Esophagus mucosa (tissue), 1 donor: ENCODE results near the gene ROR1. TPM values are rescaled to one million over a fixed set of nuclear protein-coding genes. Genes with fewer than 3 reads are reported as not detected.
A peak's percentile ranks its signal among the peaks of the same experiment; 100 is the strongest.
"Not testable (repeated sequence)": the region's sequence is repeated elsewhere in the genome, so short reads cannot be mapped to it uniquely, and the experiment has no call there.

Experiments
- ATAC-seq: fragments of 200-7000 bp; cut with Tn5 transposase; one replicate; pipeline ENCODE4 v1.9.1; 2020
- total RNA-seq: library from RNA; stranded (reverse); gene quantifications from one replicate; pipeline ENCODE4 v1.2.4, GENCODE V29; 2023
- donor health status: DM: yes; HTN: yes; CAD: no.

Gene ROR1
- total RNA-seq, 1 donor from 2014 or later: 4.4 TPM

DNA sequence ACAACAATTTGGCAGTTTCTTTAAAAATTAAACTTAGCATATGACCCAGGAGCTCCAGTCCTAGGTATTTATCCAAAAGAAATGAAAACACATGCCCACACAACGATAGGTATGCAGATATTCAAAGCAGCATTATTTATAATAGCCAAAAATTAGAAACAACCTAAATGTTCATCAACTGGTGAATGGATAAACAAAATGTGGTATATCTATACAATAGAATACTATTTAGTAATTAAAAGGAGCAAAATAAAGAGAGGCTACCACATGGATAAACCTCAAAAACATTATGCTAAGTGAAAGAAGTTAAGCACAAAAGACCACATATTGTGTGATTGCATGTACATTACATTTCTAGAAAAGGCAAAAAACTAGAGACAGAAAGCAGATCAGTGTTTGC is 51.3 kb downstream of the ROR1 start:
- ATAC-seq: no peak

DNA sequence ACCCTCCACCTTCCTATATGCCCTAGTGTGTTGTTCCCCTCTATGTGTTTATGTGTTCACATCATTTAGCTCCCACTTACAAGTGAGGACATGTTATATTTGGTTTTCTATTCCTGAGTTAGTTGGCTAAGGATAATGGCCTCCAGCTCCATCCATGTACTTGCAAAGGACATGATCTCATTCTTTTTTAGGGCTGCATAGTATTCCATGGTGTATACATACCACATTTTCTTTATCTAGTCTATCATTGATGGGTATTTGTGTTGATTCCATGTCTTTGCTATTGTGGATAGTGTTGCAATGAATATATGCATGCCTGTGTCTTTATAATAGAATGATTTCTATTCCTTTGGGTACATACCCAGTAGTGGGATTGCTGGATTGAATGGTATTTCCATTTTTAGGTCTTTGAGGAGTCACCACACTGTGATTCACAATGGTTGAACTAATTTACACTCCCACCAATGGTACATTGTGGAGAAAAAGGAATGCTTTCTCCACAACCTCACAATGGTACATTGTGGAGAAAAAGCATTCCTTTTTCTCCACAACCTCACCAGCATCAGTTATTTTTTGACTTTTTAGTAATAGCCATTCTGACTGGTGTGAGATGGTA is 52.5 kb downstream of the ROR1 start:
- not testable (repeated sequence) for ATAC-seq

DNA sequence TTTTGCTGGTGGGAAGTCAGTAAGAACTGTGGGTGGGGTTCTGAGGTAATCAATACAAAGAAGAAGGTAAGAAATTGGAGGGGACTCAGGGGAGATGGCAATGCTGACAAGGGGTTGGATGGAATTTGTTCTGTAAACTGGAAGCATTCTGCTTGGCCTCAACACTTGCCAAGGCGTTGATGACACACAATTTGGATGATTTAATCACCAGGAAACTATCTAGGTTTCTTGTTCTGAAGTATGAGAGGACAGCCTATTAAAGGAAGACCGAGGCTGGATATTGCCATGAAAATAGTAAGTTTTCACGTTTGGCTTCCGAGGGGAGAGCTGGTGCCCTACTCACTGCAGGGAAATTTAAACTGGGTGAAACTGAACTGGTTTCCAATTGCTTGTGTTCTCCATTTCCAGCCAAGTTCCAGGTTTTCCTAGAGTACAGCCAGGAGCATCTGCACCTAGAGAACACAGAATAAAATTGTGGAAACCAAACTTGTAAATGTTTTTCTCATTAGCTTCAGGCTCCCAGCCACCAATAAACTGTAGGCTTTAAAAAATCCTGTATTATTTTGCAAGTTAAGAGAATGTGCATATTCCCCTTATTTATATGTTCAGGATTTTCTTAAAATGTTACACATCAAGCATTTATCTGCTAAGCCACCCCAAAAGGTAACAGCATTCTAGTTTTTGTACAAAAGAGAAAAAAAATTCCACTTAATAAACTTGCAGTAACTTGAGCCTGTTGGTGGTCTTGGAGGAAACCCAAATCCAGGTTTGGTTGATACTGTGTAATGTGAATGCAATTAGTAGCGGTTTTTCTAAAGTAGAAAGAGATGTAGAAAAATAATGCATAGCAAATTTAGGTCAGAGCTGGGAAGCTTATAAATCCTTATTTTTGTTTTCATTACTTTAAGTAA is 53.8 kb downstream of the ROR1 start:
- no peak for ATAC-seq

DNA sequence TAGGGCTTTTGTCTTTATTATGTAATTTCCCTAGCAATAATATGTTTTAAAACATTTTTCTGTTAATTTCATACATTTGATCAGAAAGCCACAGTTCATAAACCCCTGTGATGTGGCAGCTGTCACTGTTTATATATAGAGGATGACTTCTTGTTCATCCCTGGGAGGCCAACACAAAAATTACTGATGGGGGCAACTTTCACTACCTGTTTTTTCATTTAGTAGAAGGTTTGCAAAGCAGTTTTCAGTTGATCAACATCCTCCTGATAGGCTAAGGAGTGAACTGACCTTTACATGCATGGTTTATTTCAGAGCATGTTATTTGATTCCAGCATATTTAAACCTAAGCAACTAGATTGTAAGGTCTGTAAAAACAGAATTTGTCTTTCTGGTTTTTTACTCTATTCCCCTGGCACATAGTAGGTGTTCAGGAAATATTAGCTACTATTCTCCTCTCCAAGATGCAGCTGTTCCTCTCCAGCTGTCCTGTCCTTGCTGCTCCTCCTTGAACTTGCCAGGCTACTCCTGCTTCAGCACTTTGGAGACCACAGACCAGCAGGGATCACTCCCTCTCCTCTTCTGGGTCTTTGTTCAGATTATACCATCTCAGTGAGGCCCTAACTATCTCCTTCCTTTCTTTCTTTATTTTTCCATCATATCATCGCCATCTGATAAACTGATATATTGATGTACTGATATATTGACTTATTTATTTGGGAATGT is 54.7 kb downstream of the ROR1 start:
- ATAC-seq: no peak

DNA sequence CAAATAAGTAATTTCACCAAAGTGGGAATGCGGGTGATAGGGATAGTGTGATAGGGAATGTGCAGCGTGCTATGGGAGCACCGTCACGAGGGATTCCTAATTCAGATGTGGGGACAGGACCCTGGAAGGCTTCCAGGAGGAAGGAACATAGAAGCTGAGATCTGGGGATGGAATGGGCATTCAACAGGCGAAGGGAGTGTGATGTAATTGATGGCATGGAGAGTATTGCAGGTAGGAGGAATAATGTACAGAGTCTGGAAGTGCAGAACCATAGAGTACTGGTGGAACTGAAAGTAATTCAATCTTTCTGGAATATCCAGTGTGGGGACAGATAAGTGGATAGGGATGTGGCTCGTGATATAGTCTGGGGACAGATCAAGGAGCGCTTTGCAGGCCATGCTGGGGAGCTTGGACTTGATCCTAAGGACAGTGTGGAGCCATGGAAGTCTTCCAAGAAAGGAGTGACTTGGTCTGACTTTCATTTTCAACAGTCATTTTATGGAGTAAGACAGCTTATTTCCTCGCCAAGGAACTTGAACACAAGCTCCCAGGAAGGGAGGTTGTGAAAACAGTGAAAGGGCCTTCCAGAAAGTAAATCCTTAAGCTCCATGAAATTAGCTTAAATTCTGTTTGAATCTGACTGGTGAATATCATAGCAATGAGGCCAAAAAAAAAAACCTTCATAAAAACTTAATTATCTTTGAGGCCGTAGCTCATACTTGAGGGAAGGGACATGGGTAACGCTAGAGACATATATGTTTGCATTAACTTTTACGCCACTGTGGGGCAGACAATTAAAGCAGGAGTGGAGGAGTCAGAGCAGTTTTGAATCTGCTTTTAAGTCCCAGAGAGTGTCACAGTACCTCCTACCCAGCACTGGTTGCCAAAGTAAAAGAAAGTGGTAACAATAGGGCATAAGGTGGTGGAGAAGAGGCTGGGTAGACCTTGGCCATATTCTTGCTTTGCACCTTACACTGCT is 55.8 kb downstream of the ROR1 start:
- ATAC-seq: no peak

DNA sequence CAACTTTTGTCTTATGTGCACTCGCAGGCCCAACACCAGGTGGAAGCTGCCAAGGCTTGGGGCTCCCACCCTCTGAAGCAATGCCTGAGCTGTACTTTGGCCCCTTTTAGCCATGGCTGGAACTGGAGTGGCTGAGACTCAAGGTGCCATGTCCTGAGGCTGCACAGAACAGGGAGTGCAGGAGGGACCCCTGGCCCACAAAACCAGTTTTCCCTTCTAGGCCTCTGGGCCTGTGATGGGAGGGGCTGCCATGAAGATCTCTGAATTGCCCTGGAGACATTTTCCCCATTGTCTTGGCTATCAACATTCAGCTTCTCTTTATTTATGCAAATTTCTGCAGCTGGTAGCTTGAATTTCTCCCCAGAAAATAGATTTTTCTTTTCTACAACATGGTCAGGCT is 57.6 kb downstream of the ROR1 start:
- no peak for ATAC-seq

DNA sequence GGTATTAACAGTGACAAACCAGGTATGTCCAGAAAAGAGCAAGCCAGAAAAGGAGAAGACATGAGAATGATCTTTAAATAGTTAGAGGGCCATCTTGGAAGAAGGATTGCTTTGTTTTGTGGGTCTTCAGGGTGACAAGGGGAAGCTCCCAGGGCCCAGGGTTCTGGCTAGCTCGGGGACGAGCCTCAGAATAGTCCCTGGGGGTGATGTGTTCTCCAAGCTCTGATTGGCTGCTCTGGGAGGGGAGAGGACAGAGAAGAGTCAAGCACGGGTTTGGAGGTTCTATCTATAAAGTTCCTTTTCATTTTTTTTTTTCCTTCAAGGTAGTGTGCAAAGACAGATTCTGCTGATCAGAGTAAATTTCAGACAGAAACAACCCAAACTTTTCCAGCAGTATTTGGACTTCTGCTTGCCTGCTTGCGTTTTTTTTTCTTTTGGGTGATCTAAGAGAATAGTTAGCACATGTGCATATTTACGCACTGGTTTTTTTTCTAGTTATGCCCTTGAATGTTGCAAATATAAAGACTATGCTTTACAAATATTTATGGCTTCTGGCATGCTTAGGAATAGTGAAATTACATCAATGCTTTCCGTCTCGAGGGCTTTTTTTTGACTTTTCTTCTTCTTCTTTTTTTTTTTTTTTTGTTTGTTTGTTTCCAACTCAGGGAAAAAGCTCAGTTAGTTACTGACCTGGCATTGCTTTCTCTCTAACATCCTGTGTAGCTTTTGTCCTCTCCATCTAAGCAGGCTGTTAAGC is 59.7 kb downstream of the ROR1 start:
- no peak for ATAC-seq

DNA sequence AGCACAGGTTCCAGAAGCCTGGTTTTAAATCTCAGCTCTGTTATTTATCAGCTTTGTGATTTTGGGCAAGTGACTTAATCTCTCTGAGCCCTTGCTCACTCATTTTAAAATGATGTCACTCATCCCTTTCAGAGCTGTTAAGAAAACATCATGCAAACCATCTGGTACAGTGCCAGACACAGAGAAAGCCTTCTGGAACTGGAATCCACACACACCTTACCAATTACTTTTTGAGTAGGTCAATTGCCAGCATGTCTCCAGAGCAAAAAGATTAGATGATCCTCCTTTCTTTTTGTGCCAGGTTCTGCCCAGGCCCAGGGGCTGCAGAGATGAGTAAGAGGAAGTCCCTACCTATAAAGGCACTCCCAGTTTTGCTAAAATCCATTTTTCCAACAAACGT is 61.3 kb downstream of the ROR1 start:
- peak; percentile 69 for ATAC-seq

DNA sequence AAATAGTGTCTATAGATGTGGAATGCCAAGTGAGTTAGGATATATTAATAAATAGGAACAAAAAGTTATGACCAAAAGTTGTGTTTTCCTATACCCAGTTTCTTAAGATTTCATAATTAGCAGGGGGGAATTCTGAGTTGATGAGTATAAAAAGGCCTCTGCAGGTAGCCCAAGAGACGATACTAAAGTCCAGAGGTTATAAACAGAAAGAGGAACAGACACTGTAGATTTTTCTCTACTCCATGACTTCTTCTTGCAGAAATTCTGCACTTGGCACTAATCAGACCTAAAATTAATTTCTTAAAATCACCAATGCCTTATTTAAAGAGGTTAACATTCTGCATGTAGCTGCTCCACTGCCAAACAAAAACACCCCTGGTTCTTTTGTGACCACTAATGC is 62.6 kb downstream of the ROR1 start:
- no peak for ATAC-seq

DNA sequence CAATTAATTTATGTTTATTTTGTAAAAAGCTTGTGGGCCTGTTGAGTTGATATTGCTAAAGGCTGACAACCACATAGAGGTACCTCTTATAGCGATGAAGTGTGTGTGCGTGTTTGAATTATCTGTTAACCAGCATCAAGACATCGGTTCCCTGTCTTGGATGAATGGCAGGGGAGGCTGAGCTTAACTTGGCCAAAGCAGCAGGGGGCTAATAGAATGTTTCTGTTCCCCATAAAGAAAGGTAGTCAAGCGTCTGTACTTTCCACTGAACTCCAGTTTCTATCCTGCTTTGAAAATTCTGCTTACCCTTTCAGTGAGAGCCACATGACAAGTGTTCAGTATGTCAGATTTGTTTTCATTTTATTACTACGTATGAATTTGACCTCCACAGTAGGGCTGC is 63.0 kb downstream of the ROR1 start:
- no peak for ATAC-seq

DNA sequence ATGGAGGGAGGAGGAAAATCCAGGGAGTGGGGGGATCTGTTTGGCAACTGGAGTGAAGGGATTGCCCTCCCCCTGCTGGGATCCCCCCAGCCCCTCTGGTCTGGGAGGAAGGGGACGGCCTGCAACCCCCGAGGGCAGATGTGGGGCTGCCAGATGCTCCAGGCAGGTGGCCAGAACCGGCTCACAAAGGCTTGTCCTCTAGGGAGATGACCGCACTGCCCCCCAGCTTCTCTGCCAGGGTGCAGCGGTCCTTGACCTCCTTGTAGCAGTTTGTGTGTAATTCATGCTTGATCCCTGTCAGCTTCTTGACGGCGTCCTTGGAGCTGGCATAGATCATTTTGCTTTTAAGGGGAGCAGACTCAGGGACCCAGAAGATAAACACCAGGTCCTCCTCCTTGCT is 69.2 kb downstream of the ROR1 start:
- no peak for ATAC-seq

DNA sequence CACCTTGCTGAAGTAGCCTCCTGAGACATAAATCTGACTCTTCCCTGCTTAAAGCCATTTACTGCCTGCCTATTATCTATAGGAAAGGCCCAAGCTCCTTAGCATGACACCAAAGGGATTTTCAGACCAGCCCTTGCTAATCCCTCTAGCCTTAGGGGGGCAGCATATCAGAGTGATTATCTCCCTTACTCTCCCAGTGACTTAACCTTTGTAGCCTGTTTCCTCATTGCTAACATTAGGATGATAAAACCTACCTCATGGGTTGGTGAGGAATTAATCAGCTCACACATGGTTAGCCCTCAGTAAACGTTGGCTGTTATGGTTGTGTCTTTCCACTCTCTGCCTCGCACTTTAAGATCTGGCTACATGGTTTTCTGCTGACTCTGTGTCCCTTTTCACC is 70.1 kb downstream of the ROR1 start:
- ATAC-seq: no peak

DNA sequence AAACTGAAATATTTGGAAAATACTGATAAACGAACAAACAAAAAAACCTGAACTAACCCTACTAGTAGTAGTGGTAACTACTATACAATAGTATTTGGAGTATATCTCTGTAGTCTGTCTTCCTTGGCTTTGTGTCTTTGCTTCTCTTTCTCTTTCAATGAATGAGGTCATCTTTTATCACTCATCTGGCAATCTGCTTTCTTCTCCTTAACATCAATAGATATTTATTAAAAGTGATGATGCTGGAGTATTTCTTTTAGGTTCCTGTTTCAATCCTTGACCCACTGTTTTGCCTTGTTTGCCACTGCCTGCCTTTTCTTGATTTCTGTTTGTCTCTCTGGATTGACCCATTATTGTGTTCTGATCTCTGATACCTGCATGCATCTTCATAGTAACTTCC is 71.5 kb downstream of the ROR1 start:
- no peak for ATAC-seq

DNA sequence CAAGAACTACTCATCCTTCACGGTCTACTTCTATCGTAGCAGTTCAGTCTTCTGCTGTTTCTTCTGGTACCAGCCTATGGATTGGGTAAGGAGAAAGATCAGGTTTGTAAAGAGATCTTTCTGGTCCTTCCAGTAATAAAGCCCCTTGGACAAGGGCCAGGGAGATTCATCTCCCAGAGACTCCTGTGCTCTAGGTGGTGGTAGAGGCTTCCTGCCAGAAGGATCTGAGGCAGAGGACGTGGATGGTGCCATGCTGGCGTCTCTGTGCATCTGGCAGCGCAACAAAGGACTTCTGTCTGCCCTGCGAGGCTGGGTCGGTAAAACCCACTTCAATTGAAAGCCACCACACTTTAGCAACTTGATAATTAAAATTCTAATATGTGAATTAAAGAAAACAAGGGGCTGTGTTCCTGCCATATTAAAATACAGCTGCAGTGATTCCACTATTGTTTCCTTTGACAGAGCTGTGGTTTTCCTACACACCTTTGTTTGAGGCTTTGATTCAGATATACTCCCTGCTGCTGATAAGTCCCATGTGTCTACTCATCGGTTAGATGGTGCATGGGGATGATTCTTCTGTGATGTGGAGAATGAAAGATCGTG is 73.6 kb downstream of the ROR1 start:
- peak; percentile 98 for ATAC-seq

DNA sequence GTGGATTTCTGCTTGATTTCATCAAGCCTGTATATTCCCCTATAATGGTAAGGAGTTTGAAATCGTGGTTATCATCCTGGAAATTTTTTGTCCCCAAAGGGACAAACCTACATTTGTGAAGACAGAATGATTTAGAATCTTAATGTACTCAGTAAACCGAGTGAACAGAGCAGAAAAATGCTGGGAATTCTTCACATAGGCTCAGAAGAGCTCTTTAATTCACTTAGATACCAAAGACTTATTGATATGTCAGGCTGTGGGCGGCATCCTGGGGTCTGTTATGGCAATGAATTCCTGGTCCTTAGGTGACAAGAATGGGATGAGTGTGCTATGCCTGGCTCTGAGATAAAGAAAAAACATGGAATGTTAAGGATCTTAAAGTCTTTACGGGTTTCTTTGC is 74.9 kb downstream of the ROR1 start:
- ATAC-seq: no peak

DNA sequence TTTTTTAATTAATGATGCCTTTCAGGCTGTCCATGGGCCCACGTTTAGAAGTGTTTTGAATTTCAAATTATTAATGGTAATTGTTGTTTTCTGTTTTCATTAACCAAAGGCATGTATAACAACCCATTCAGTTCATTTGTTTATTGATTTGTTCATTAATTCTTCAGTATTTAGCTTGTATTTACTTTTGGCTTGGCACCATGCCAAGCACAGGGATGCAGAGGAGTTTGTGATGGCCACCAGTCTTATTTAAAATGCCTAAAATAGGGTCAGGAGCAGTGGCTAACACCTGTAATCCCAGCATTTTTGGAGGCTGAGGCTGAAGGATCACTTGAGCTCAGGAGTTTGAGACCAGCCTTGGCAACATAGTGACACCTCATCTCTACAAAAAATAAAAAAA is 75.3 kb downstream of the ROR1 start:
- no peak for ATAC-seq

DNA sequence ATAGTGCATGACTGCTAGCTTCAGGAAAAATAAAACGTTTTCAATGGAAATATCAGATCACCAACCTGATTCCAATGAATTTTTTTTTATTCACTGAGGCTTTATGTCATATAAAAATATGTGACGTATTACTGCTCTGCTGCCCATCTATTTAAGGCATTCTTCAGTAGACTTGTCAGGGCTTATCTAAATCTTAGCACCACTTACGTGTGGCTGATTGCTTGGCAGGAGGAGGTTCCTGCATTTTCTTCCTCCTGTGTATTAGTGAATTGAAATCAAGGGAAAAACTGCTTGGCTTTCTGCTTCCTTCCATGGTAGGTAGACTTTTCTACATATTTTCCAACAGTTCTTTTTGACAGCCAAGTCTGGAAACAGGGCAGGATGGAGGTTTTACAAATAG is 80.3 kb downstream of the ROR1 start:
- no peak for ATAC-seq

DNA sequence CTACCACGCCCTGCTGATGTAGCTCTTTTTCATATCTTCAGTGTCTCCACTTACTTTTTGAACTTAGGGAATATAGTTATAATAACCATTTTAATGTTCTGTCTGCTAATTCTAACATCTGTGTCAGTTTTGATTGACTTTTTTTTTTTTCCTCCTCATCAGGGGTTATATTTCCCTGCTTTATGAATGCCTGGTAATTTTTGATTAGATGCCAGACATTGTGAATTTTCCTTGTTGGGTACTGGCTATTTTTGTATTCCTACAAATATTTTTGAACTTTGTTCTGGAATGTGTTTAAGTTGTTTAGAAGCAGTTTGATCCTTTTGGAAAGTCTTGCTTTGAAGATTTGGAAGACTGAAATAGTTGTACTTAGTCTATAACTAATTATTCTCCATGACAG is 82.1 kb downstream of the ROR1 start:
- no peak for ATAC-seq

DNA sequence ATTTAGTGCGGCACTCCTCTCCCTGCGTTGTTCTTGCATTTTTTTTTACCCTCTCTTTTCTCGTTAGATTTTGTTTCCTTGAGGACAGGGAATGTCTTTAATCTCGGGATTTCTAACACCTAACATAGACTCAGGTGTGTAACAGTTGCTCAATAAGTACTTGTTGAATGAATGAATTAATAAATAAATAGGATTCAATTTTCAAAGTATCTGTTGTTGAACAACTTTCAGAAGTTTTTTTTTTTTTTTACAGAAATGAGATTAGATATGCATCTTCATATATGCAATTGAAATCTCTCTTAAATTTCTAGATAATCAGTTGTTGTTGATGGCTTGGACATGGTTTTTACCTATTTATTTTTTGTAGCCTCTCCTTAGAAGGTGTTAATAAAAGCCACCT is 83.1 kb downstream of the ROR1 start:
- no peak for ATAC-seq

DNA sequence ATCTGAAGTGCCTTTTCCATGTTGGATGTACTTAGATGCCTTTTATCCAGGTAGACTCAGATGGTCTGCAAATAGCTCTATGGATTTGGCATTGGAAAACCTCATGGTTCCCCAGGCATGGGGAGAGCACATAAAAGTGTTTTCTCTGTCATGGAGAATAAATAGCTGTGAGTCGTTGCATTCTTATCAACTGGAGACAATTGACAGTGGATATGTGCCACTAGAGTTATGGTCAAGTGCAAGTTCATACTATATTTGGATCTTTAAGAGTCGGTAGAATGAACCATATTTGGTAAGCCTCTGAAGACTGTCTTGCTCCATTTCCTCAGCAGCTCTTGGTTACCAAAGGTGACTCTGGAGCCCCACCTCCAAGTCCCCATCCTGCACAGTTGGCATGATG is 83.7 kb downstream of the ROR1 start:
- ATAC-seq: no peak

DNA sequence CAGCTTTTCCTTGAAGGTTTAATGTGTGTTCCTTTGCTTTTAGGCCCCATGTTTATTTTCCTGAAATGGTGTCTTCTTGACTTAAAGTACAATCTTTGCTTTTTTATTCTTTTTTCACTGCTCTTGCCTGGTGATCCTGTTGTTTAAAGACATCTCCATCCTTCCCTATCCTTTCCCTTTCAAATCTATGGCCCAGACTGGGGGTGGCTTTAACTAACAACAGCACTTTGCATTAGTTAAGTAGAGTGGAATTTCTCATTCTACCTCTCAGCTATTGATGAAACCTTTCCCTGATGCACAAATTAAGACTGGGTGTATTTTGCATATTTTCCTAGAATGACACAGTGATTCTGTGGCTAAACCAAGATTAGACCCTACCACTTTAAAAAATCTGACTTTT is 84.3 kb downstream of the ROR1 start:
- ATAC-seq: no peak
